ENCODE results near the gene IL27RA.

- TF ChIP-seq REST (IDR thresholded peaks at IDR 0.05; ENCODE audit: insufficient read depth in 1 of 2, low read depth in 2 of 2, low read length in 1 of 2) = no peak
- no peak for TF ChIP-seq CTCF (IDR thresholded peaks at IDR 0.05)
- no peak for TF ChIP-seq POLR2AphosphoS5 (IDR thresholded peaks at IDR 0.05; ENCODE audit: low read depth, low read length)
Observed at GRCh38 chr19:14082675-14082960, 51.1 kb downstream of the IL27RA start.

Measured in Panc1 (cell line).